Stimulated activated CD4-positive, alpha-beta T cell treated with anti-CD3 and anti-CD28 coated beads, Interleukin-1b, Interleukin-23, amount 100 ng/mL, for 4 hours (primary cell): ENCODE data around the gene DRAXIN.

Experiments used
- DNase-seq, 2 donors: peaks; one replicate each; pipeline ENCODE4 v3.0.0-alpha.2; 2020; ENCODE audit warnings: low read depth in 2 of 2

Gene DRAXIN

GRCh38 chr1:11691302-11691914, at the start of gene DRAXIN:
Gene DRAXIN (plus strand): TSS chr1:11691710. CDS start chr1:11706259, 14,549 bp downstream.
- DNase-seq = no peak

- no peak for DNase-seq
These were observed 49.7 kb upstream of the DRAXIN start for GRCh38 chr1:11641776-11642305.

GRCh38 chr1:11642418-11643017, 49.0 kb upstream of the DRAXIN start:
- peak; percentile 45 to 68 for DNase-seq

GRCh38 chr1:11643782-11644181, 47.7 kb upstream of the DRAXIN start:
- DNase-seq = no peak

- no peak for DNase-seq
These were observed 46.2 kb upstream of the DRAXIN start for GRCh38 chr1:11645270-11645669.

- DNase-seq = peak; percentile 76 to 81
These were observed 45.7 kb upstream of the DRAXIN start for GRCh38 chr1:11645670-11646265.

- no peak for DNase-seq
These were observed 45.2 kb upstream of the DRAXIN start for GRCh38 chr1:11646317-11646716.

- no peak for DNase-seq
These were observed 44.2 kb upstream of the DRAXIN start for GRCh38 chr1:11647333-11647732.

GRCh38 chr1:11648039-11648438, 43.5 kb upstream of the DRAXIN start:
- no peak for DNase-seq

- DNase-seq = peak in 1 of 2 donors; percentile 36
These were observed 42.8 kb upstream of the DRAXIN start for GRCh38 chr1:11648732-11649158.

GRCh38 chr1:11649237-11649623, 42.3 kb upstream of the DRAXIN start:
- DNase-seq = no peak

- no peak for DNase-seq
These were observed 41.7 kb upstream of the DRAXIN start for GRCh38 chr1:11649624-11650330.

- peak; percentile 53 to 65 for DNase-seq
These were observed 41.0 kb upstream of the DRAXIN start for GRCh38 chr1:11650331-11650991.

- no peak for DNase-seq
These were observed 40.5 kb upstream of the DRAXIN start for GRCh38 chr1:11651017-11651416.

GRCh38 chr1:11652203-11652780, 39.2 kb upstream of the DRAXIN start:
- no peak for DNase-seq

GRCh38 chr1:11653101-11653860, 38.2 kb upstream of the DRAXIN start:
- no peak for DNase-seq

- DNase-seq = no peak
These were observed 37.7 kb upstream of the DRAXIN start for GRCh38 chr1:11653861-11654136.

- peak; percentile 60 to 72 for DNase-seq
These were observed 37.2 kb upstream of the DRAXIN start, which contains the start of the genes FBXO2 and FBXO44 for GRCh38 chr1:11654137-11654938. Gene FBXO2 (minus strand): TSS chr1:11654429. CDS start chr1:11654340, 89 bp downstream. Gene FBXO44 (plus strand): TSS chr1:11654877. CDS start chr1:11655836, 959 bp downstream.

GRCh38 chr1:11654939-11655808, 36.3 kb upstream of the DRAXIN start:
- no peak for DNase-seq
